HG03432 (cell line): ENCODE measurements around the gene GUCA2A.
"Not testable (repeated sequence)": the region's sequence is repeated elsewhere in the genome, so short reads cannot be mapped to it uniquely, and the experiment has no call there.

Source experiments
- ATAC-seq: cut with Tn5 transposase; IDR thresholded peaks from one replicate; pipeline ENCODE4 v1.9.1; 2021; ENCODE audit warnings: mild to moderate bottlenecking, moderate library complexity; ENCODE audit not compliant: unreplicated experiment

The GUCA2A gene

GRCh38 chr1:42164551-42165420, at the start of gene GUCA2A:
TSS of gene GUCA2A (minus strand) at chr1:42164745. CDS start at chr1:42164712, 33 bp downstream.
- no peak for ATAC-seq

GRCh38 chr1:42211224-42211623, 46.7 kb upstream of the GUCA2A start:
- no peak for ATAC-seq

- ATAC-seq: no peak
Measured at GRCh38 chr1:42210421-42211133, 46.0 kb upstream of the GUCA2A start.

- ATAC-seq: no peak
Measured at GRCh38 chr1:42209526-42210251, 45.1 kb upstream of the GUCA2A start.

GRCh38 chr1:42206930-42207329, 42.4 kb upstream of the GUCA2A start:
- not testable (repeated sequence) for ATAC-seq

GRCh38 chr1:42206164-42206563, 41.6 kb upstream of the GUCA2A start:
- ATAC-seq: no peak

- no peak for ATAC-seq
Measured at GRCh38 chr1:42201986-42202385, 37.4 kb upstream of the GUCA2A start.

GRCh38 chr1:42198251-42198650, 33.7 kb upstream of the GUCA2A start:
- ATAC-seq: no peak

GRCh38 chr1:42195841-42196240, 31.3 kb upstream of the GUCA2A start:
- no peak for ATAC-seq

- ATAC-seq: no peak
Measured at GRCh38 chr1:42192106-42192505, 27.6 kb upstream of the GUCA2A start.

- no peak for ATAC-seq
Measured at GRCh38 chr1:42191319-42191718, 26.8 kb upstream of the GUCA2A start.

- ATAC-seq: no peak
Measured at GRCh38 chr1:42189931-42190853, 25.6 kb upstream of the GUCA2A start.

- no peak for ATAC-seq
Measured at GRCh38 chr1:42186152-42186551, 21.6 kb upstream of the GUCA2A start.

- ATAC-seq: no peak
Measured at GRCh38 chr1:42184616-42185015, 20.1 kb upstream of the GUCA2A start.

- no peak for ATAC-seq
Measured at GRCh38 chr1:42183957-42184268, 19.4 kb upstream of the GUCA2A start.

GRCh38 chr1:42183210-42183956, 18.8 kb upstream of the GUCA2A start:
- ATAC-seq: no peak

- no peak for ATAC-seq
Measured at GRCh38 chr1:42181687-42182086, 17.1 kb upstream of the GUCA2A start.

- no peak for ATAC-seq
Measured at GRCh38 chr1:42179900-42180329, 15.4 kb upstream of the GUCA2A start.

GRCh38 chr1:42179275-42179674, 14.7 kb upstream of the GUCA2A start:
- no peak for ATAC-seq

- no peak for ATAC-seq
Measured at GRCh38 chr1:42178249-42178648, 13.7 kb upstream of the GUCA2A start.
